SK-N-SH (cell line): ENCODE measurements around the gene BBLN. TPM values are rescaled to one million over a fixed set of nuclear protein-coding genes. Genes with fewer than 3 reads are reported as not detected.

Experiments used
- CTCF ChIA-PET: fragments of 300-600, 350-600 bp; formaldehyde crosslinking; extraction: SDS; loops from one replicate; lab custom pipeline; 2021; lab: Yijun Ruan, JAX
- POLR2A ChIA-PET: fragments of 350-600 bp; sonication (Branson Sonifier 250); formaldehyde crosslinking; extraction: SDS; loops from one replicate; lab custom pipeline; 2020; ENCODE audit warnings: antibody characterized with exemption, inconsistent platforms; lab: Yijun Ruan, JAX
- DNase-seq: peaks from one replicate; pipeline ENCODE4 v3.0.0; 2012
- H2AFZ ChIP-seq: fragments of 200-600 bp; sonication (generic); 2 replicates; pipeline ENCODE4 v1.8.1; 2016; ENCODE audit warnings: antibody characterized with exemption, mild to moderate bottlenecking, low read depth
- H3F3A ChIP-seq: fragments of 200-600 bp; sonication (generic); replicated peaks from 2 replicates; pipeline ENCODE3; 2016; ENCODE audit warnings: antibody characterized with exemption, mild to moderate bottlenecking; ENCODE audit not compliant: insufficient read depth
- H3K27ac ChIP-seq, 2 experiments: fragments of 200-500 bp in 1 of 2; fragments of 200-600 bp in 1 of 2; sonication (Bioruptor generic) in 1 of 2; sonication (generic), shearing (Covaris generic) in 1 of 2; 2 replicates each; pipeline versions ENCODE4 v1.5.1 to v1.6.1; 2014 to 2016; ENCODE audit warnings: low read depth in 2 of 2, inconsistent platforms in 1 of 2, low read length in 1 of 2, mild to moderate bottlenecking in 1 of 2, mixed read lengths in 1 of 2
- H3K27me3 ChIP-seq: fragments of 200-600 bp; sonication (generic), shearing (Covaris generic); 2 replicates; pipeline ENCODE4 v1.6.1; 2016; ENCODE audit warnings: mixed run types; ENCODE audit not compliant: insufficient read depth
- H3K36me3 ChIP-seq, 2 experiments: fragments of 200-500 bp in 1 of 2; fragments of 200-600 bp in 1 of 2; sonication (Bioruptor generic) in 1 of 2; sonication (generic) in 1 of 2; replicated peaks in 1 of 2; 2 replicates each; pipeline versions ENCODE3 to v1.5.1; 2014 to 2016; ENCODE audit warnings: low read length in 1 of 2, mild to moderate bottlenecking in 1 of 2; ENCODE audit not compliant: insufficient read depth in 2 of 2, control insufficient read depth in 1 of 2
- H3K4me1 ChIP-seq, 2 experiments: fragments of 200-500 bp in 1 of 2; fragments of 200-600 bp in 1 of 2; sonication (Bioruptor generic) in 1 of 2; sonication (generic), shearing (Covaris generic) in 1 of 2; 2 replicates each; pipeline versions ENCODE4 v1.5.1 to v1.6.1; 2014 to 2016; ENCODE audit warnings: low read depth in 1 of 2, low read length in 1 of 2, mixed run types in 1 of 2; ENCODE audit not compliant: insufficient read depth in 2 of 2, control insufficient read depth in 1 of 2
- H3K4me2 ChIP-seq: fragments of 200-600 bp; sonication (generic), shearing (Covaris generic); 2 replicates; pipeline ENCODE4 v1.6.1; 2017; ENCODE audit warnings: mixed run types
- H3K4me3 ChIP-seq, 2 experiments: fragments of 200-500 bp in 1 of 2; fragments of 200-600 bp in 1 of 2; sonication (Bioruptor generic) in 1 of 2; sonication (generic), shearing (Covaris generic) in 1 of 2; 2 replicates each; pipeline versions ENCODE4 v1.5.1 to v1.8.1; 2014 to 2016; ENCODE audit warnings: low read depth in 2 of 2, inconsistent platforms in 1 of 2, low read length in 1 of 2, mild to moderate bottlenecking in 1 of 2, mixed read lengths in 1 of 2, moderate library complexity in 1 of 2
- H3K79me2 ChIP-seq: fragments of 200-600 bp; sonication (generic); 2 replicates; pipeline ENCODE4 v1.8.1; 2017; ENCODE audit warnings: mild to moderate bottlenecking; ENCODE audit not compliant: insufficient read depth
- H3K9ac ChIP-seq: fragments of 200-600 bp; sonication (generic); 2 replicates; pipeline ENCODE4 v1.6.1; 2017; ENCODE audit warnings: mixed run types
- H3K9me2 ChIP-seq: fragments of 200-600 bp; sonication (generic); 2 replicates; pipeline ENCODE4 v1.6.1; 2017; ENCODE audit warnings: mixed run types
- H3K9me3 ChIP-seq: fragments of 200-600 bp; sonication (generic); 2 replicates; pipeline ENCODE4 v1.6.1; 2017; ENCODE audit warnings: mixed run types, mild to moderate bottlenecking, moderate library complexity
- H4K20me1 ChIP-seq: fragments of 200-600 bp; sonication (generic); 2 replicates; pipeline ENCODE4 v1.6.1; 2017; ENCODE audit warnings: mild to moderate bottlenecking, mixed run types; ENCODE audit not compliant: insufficient read depth
- EZH2phosphoT487 ChIP-seq: fragments of 200-600 bp; sonication (generic); IDR thresholded peaks from 2 replicates; pipeline ENCODE4 v1.6.1; 2017; ENCODE audit warnings: low read depth, mixed run types, mild to moderate bottlenecking, antibody characterized with exemption, moderate library complexity, borderline replicate concordance
- FOXJ3 ChIP-seq: sonication (generic); formaldehyde crosslinking; IDR thresholded peaks from 2 replicates; pipeline ENCODE4 v1.5.1; 2020; ENCODE audit warnings: mild to moderate bottlenecking, missing genetic modification reagents
- JUND ChIP-seq: IDR thresholded peaks from 2 replicates; pipeline ENCODE4 v1.4.0; 2012
- MEF2A ChIP-seq: IDR thresholded peaks from 2 replicates; pipeline ENCODE4 v1.4.0; 2012; ENCODE audit warnings: low read depth, borderline replicate concordance
- MXI1 ChIP-seq: IDR thresholded peaks from 2 replicates; pipeline ENCODE4 v1.6.1; 2012; ENCODE audit warnings: mild to moderate bottlenecking, low read depth, low read length, improper control_type of control experiment
- RAD21 ChIP-seq: IDR thresholded peaks from 2 replicates; pipeline ENCODE4 v1.6.1; 2012; ENCODE audit warnings: mild to moderate bottlenecking, low read length
- RFX5 ChIP-seq: IDR thresholded peaks from 2 replicates; pipeline ENCODE4 v1.6.1; 2012; ENCODE audit warnings: mild to moderate bottlenecking, improper control_type of control experiment, low read length
- RXRA ChIP-seq: IDR thresholded peaks from 2 replicates; pipeline ENCODE4 v1.4.0; 2012; ENCODE audit warnings: low read depth, mild to moderate bottlenecking, borderline replicate concordance
- SIN3A ChIP-seq: IDR thresholded peaks from 2 replicates; pipeline ENCODE4 v1.6.1; 2012; ENCODE audit warnings: low read depth, mild to moderate bottlenecking, low read length, moderate library complexity, borderline replicate concordance
- SMC3 ChIP-seq: IDR thresholded peaks from 2 replicates; pipeline ENCODE4 v1.6.1; 2012; ENCODE audit warnings: low read depth, low read length, improper control_type of control experiment
- TAF1 ChIP-seq: IDR thresholded peaks from 2 replicates; pipeline ENCODE4 v1.6.1; 2012; ENCODE audit warnings: low read depth, mild to moderate bottlenecking, low read length, moderate library complexity, borderline replicate concordance
- TCF12 ChIP-seq: IDR thresholded peaks from 2 replicates; pipeline ENCODE4 v1.4.0; 2012
- USF1 ChIP-seq: IDR thresholded peaks from 2 replicates; pipeline ENCODE4 v1.4.0; 2012; ENCODE audit warnings: low read depth, borderline replicate concordance
- WGBS: methylation state at CpG from one replicate; pipeline ENCODE4 v1.1.6; 2017; ENCODE audit warnings: low lambda C conversion rate; 5-methylcytosine and 5-hydroxymethylcytosine counted together
- polyA plus RNA-seq, 3 experiments: library from polyadenylated mRNA; depleted of rRNA; stranded (reverse); fragments of >200 nt; gene quantifications; 2 replicates each; pipeline ENCODE4 v1.2.3, GENCODE V29; 2012
- TF ChIP-seq, protein P1 (sequence below): IDR thresholded peaks from 2 replicates; pipeline ENCODE4 v1.4.0; 2012; ENCODE audit warnings: low read depth
- TF ChIP-seq, protein P2 (sequence below): fragments of 200-600 bp; sonication (generic); IDR thresholded peaks from 2 replicates; pipeline ENCODE4 v1.6.1; 2017; ENCODE audit warnings: antibody characterized with exemption, mild to moderate bottlenecking, moderate library complexity

Gene BBLN
- polyA plus RNA-seq, 1 of the 3 experiments (the other 2 are of a cell fraction): 109 TPM

DNA sequence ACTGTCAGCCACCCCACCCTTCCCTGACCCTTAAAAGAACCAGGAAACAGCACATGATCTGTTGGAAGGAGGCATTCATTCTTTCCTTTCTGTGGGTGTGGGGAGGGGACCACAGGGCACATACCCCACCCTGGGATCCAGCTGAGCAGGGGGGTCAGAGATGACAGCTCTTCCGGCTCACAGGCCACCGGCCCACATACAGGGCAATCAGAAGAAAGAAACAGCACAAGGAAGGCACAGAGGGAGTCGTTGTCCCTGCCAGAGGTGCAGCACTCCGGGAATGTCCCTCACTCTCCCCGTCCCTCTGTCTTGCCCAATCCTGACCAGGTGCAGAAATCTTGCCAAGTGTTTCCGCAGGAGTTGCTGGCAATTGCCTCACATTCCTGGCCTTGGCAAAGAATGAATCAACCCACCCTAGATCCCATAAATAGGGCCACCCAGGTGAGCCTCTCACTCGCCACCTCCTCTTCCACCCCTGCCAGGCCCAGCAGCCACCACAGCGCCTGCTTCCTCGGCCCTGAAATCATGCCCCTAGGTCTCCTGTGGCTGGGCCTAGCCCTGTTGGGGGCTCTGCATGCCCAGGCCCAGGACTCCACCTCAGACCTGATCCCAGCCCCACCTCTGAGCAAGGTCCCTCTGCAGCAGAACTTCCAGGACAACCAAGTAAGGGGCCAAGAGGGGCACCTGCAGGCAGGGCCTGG, 10.9 kb upstream of the BBLN start, which contains the start of gene LCN2:
TSS of gene LCN2 (plus strand) at position 453 of the 701 bp plus-strand sequence. CDS start at position 526, 73 bp downstream.
- Histone ChIP-seq H3K27ac (no peak within 1 kb of the TSS), H3K4me3 (no peak within 1 kb of the TSS), H3F3A (no peaks in the 10 kb centered on the region), H3K4me2 (no peak within 1 kb of the TSS), H3K9me2 (no peaks in the 10 kb centered on the region), H4K20me1 (no peaks in the 10 kb centered on the region), H3K4me1 (no peaks in the 10 kb centered on the region; a peak in 1 of 4 replicates), H3K79me2 (no peaks in the 10 kb centered on the region), H3K9me3 (no peaks in the 10 kb centered on the region), H2AFZ (no peak within 1 kb of the TSS), H3K27me3 (no peaks in the 10 kb centered on the region), H3K9ac (no peak within 1 kb of the TSS), H3K36me3 (no peaks in the 10 kb centered on the region)
- DNase-seq: no peak
- WGBS: 86% methylated on average over 8 of the region's 9 CpGs
- TF ChIP-seq, protein P1, sequence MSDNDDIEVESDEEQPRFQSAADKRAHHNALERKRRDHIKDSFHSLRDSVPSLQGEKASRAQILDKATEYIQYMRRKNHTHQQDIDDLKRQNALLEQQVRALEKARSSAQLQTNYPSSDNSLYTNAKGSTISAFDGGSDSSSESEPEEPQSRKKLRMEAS: no peak
- TF ChIP-seq, protein P2, sequence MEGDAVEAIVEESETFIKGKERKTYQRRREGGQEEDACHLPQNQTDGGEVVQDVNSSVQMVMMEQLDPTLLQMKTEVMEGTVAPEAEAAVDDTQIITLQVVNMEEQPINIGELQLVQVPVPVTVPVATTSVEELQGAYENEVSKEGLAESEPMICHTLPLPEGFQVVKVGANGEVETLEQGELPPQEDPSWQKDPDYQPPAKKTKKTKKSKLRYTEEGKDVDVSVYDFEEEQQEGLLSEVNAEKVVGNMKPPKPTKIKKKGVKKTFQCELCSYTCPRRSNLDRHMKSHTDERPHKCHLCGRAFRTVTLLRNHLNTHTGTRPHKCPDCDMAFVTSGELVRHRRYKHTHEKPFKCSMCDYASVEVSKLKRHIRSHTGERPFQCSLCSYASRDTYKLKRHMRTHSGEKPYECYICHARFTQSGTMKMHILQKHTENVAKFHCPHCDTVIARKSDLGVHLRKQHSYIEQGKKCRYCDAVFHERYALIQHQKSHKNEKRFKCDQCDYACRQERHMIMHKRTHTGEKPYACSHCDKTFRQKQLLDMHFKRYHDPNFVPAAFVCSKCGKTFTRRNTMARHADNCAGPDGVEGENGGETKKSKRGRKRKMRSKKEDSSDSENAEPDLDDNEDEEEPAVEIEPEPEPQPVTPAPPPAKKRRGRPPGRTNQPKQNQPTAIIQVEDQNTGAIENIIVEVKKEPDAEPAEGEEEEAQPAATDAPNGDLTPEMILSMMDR: no peak
- TF ChIP-seq USF1 (no peak), TCF12 (no peak), RXRA (no peak), FOXJ3 (CRISPR knock-in tag) (no peak), RAD21 (no peak), MXI1 (no peak), EZH2phosphoT487 (no peak), MEF2A (no peak), SMC3 (no peak), RFX5 (no peak), JUND (no peak), SIN3A (no peak), TAF1 (no peak)
- CTCF ChIA-PET: interaction anchor here (4.4 kb wide), 1 partner anchor 32 kb away, joined by 20 read pairs; no protein-coding TSS in a partner anchor
- POLR2A ChIA-PET: no interaction called here
